ENCODE measurements around the gene NOL4L. TPM values are rescaled to one million over a fixed set of nuclear protein-coding genes. Genes with fewer than 3 reads are reported as not detected.

Gene NOL4L
- total and polyA plus RNA-seq, 11 donors: 2.6 to 15.0 (median 6.7) TPM

DNA sequence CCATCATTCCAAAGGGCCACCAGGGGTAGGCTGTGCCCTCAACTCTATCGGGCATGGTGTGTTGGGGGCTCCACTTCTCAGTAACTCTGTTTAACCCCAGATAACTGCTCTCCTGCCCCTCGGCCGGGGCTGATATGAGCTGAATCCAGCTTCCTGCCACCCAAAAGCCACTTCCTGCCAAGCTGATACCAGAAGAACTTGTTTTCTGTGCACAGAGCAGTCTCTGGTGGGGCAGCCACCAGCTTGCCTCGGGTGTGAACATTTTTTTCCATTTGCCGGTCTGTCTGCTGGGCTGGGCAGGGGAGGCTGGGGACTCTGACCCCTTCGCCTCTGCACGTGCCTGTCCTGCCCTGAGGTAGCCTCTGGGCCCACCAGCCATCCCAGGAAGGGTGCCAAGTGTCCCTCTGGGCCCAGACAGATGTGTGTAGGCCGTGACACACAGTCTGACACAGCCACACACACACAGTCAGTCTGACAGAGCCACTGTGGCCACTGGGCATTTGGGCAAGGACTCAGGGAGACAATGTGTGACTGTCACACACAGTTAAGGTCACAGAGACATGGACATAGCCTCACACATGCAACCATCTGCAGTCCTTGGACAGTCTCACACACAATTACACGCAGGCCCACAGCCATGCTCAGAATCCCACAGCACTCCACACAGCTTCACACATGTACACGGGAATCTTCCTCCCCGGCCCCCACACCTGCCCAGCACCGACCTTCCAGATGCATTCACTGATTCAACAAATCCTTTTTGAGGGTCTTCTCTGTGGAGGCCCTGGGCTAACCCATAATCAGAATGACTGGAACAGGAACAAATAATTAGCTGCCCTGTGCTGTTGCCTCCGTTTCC is 45.1 kb downstream of the NOL4L start:
- no peak overlapping the region for H3K4me3 ChIP-seq
- no peaks in the 10 kb centered on the region for H3K9me3 ChIP-seq
- no peaks in the 10 kb centered on the region for H3K36me3 ChIP-seq
- DNase-seq: no peak
- intact Hi-C loops (cut with DNase I): loop anchor here in 4 of 10 donors (5.0 to 10.0 kb wide), 2 partner anchors 42 to 45 kb away; partner anchors contain the start of gene NOL4L (in 2 of the 4)
- H3K27ac ChIP-seq: peak overlapping the region in 2 of 12 donors; percentile 26 to 89
- H3K4me1 ChIP-seq: peaks cover 0 to 52% (median 11%) of the 10 kb centered on the region in 12 donors
- ATAC-seq: no peak
- no peak for TF ChIP-seq CTCF (IDR thresholded peaks at IDR 0.05)
- no peak for TF ChIP-seq POLR2A (IDR thresholded peaks at IDR 0.05)
- WGBS, 4 donors: 76 to 83% (median 80%) methylated on average over 10 to 13 of the region's 13 CpGs
- no peaks in the 10 kb centered on the region for H3K27me3 ChIP-seq

DNA sequence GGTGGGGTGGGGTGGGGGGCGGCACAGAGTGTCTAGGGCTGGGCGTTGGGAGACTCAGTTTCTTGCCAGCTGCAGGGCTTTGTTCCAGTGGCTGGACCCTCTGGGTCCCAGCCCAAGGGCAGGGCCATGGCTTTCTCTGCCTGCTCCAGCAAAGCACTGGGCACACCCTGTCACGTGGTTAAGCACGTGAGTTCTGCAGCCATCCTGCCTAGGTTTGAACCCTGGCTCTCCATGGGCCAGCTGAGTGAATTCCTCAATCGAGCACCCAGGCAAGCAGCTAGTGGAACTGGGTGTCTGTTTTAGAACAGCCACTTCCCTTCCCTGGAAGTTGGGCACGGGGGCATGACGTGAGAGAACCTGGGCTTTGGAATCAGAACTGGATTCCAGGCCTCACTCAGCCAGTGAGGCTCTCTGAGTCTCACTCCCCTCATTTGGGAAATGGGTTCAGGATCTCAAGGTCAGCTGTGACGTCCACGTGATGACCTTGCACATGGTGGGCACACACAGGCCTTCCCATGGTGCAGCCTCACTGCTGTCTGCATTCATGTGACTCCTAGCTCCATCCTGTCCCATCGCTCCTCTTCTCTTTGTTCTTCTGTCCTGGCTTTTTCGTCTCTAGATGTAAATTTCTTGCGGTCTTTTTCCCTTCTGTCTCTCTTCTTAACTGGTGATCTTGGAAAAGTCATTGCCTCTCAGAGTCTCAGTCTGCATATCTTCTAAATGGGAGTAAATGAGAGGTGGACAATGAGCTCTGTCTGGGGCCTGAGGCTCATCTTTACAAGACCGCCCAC is 45.9 kb downstream of the NOL4L start:
- ATAC-seq (peak in 1 of 4 donors; percentile 25), DNase-seq (peak in 2 of 5 donors; percentile 30 to 42)
- Histone ChIP-seq H3K4me3 (no peak overlapping the region), H3K27me3 (no peaks in the 10 kb centered on the region), H3K36me3 (no peaks in the 10 kb centered on the region), H3K4me1 (peaks cover 0 to 54% (median 11%) of the 10 kb centered on the region in 12 donors), H3K9me3 (no peaks in the 10 kb centered on the region), H3K27ac (peak overlapping the region in 2 of 12 donors; percentile 42 to 89)
- TF ChIP-seq POLR2A (IDR thresholded peaks at IDR 0.05) (no peak), CTCF (IDR thresholded peaks at IDR 0.05) (no peak)
- intact Hi-C loops (cut with DNase I): loop anchor here in 3 of 10 donors (5.0 to 10.0 kb wide), 2 partner anchors 43 to 46 kb away; partner anchors contain the start of gene NOL4L (in 2 of the 3)
- 72 to 82% (median 77%) methylated on average over 9 to 13 of the region's 13 CpGs for WGBS, 4 donors

DNA sequence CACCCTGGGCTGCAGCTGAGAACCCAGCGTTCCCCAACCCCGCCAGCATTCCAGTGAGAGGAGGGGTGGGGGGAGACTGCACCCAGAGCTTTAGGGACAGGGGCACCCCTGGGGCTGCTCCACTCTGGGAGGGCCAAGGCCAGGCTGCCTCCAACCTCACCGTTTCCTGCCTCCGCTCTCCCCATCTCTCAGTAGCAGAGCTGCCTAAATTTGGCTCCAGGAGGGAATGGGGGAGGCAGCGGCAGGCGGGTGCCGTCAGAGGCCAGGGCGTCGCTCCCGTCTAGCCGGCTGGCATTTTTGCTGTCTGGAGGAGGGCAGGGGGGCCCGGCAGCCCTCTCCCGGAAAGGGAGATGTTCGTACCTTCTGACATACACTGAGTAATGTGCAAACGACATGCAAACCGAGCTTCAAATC is 46.6 kb downstream of the NOL4L start:
- Histone ChIP-seq H3K36me3 (no peaks in the 10 kb centered on the region), H3K4me3 (peak overlapping the region in 1 of 12 donors; percentile 26), H3K9me3 (no peaks in the 10 kb centered on the region), H3K27me3 (no peaks in the 10 kb centered on the region), H3K27ac (peak overlapping the region in 2 of 12 donors; percentile 42 to 89), H3K4me1 (peaks cover 0 to 54% (median 11%) of the 10 kb centered on the region in 12 donors)
- 23 to 29% (median 27%) methylated on average over 3 to 16 of the region's 16 CpGs for WGBS, 4 donors
- DNase-seq (peak in 2 of 5 donors; percentile 29 to 54), ATAC-seq (peak in 3 of 4 donors; percentile 14 to 47 (median 40))
- intact Hi-C loops (cut with DNase I): loop anchor here in 3 of 10 donors (5.0 to 10.0 kb wide), 2 partner anchors 44 to 46 kb away; partner anchors contain the start of gene NOL4L (in 2 of the 3)
- no peak for TF ChIP-seq CTCF (IDR thresholded peaks at IDR 0.05)
